ENCODE data around the gene KCTD13. TPM values are rescaled to one million over a fixed set of nuclear protein-coding genes. Genes with fewer than 3 reads are reported as not detected.

Gene KCTD13
- total and polyA plus RNA-seq, 2 donors from 2014 or later, result 9.9 to 25.8 TPM

DNA sequence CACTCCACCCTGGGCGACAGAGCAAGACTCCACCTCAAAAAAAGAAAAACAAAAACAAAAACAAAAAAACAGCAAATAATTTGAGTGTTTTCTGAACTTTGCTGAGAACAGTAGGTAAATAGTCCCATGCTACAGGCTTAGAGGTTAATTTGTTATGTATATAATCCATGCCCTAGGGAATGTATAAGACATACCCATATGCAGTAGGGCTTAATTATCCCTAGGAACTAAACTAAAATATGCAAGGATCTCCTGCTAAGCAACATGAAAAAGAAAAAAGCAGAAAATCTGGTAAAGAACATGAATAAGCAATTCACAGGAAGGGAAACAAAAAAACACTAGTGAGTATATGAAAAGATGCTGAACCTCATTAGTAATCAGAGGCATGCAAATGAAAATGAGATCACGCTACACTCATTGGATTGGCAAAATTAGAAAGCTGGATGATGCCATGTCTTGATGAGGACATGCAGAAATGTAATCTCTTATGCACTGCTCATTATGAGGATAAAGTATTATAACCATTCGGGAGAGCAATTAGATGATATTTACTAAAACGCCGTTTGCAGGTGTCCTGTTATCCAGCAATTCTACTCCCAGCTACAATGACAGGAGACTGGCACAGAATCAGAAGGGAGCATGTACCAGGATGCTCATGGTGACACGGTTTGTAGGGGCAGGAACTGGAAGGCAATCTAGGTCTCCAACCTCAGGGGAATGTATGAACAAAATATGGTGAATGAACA, 5.6 kb downstream of the KCTD13 start:
- H3K4me3 ChIP-seq (ENCODE audit: low read length in 3 of 3), result no peak overlapping the region
- intact Hi-C loops (cut with DNase I), result no loop called here
- FAIRE-seq, result no peak
- TF ChIP-seq, protein P1, sequence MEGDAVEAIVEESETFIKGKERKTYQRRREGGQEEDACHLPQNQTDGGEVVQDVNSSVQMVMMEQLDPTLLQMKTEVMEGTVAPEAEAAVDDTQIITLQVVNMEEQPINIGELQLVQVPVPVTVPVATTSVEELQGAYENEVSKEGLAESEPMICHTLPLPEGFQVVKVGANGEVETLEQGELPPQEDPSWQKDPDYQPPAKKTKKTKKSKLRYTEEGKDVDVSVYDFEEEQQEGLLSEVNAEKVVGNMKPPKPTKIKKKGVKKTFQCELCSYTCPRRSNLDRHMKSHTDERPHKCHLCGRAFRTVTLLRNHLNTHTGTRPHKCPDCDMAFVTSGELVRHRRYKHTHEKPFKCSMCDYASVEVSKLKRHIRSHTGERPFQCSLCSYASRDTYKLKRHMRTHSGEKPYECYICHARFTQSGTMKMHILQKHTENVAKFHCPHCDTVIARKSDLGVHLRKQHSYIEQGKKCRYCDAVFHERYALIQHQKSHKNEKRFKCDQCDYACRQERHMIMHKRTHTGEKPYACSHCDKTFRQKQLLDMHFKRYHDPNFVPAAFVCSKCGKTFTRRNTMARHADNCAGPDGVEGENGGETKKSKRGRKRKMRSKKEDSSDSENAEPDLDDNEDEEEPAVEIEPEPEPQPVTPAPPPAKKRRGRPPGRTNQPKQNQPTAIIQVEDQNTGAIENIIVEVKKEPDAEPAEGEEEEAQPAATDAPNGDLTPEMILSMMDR (IDR thresholded peaks at IDR 0.05; ENCODE audit: borderline replicate concordance, extremely low read depth, insufficient read depth), result no peak
- H3K27ac ChIP-seq (ENCODE audit: low read depth in 2 of 2, low read length in 2 of 2), result no peak overlapping the region
- DNase-seq, result no peak
- H3K36me3 ChIP-seq (ENCODE audit: control insufficient read depth in 2 of 3, insufficient read depth in 3 of 3, low read length in 3 of 3), result peaks cover 0 to 17% (median 8%) of the 10 kb centered on the region in 3 donors
- H3K27me3 ChIP-seq (ENCODE audit: control insufficient read depth, insufficient read depth, low read length), result no peaks in the 10 kb centered on the region
- H3K4me1 ChIP-seq (ENCODE audit: control insufficient read depth in 2 of 3, insufficient read depth in 2 of 3, low read depth in 1 of 3, low read length in 3 of 3), result peaks cover 0 to 6% (median 0%) of the 10 kb centered on the region in 3 donors
- H3K9ac ChIP-seq (ENCODE audit: low read length in 3 of 3), result no peak overlapping the region
- no peaks in the 10 kb centered on the region for H3K9me3 ChIP-seq (ENCODE audit: control insufficient read depth in 2 of 3, insufficient read depth in 1 of 3, low read length in 3 of 3)

DNA sequence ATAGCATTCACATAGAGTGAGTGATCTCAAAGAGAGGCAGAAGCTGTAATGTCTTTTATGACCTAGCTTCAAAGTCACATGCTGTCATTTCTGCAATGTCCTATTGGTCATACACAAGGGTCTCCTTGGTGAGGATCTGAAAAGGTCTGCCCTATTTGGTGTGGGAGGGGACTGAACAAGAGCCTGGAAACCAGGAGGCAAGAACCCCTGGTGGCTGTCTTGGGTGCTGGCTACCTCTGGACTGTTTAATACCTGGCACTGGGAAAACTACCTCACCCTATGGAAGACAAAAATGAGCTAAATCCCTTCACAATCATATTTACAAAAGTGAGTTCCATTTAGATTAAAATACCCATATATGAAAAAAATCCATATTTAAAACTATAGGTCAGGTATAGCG, 9.0 kb downstream of the KCTD13 start:
- Histone ChIP-seq H3K27me3 (ENCODE audit: control insufficient read depth, insufficient read depth, low read length) (no peaks in the 10 kb centered on the region), H3K27ac (ENCODE audit: low read depth in 2 of 2, low read length in 2 of 2) (no peak overlapping the region), H3K36me3 (ENCODE audit: control insufficient read depth in 2 of 3, insufficient read depth in 3 of 3, low read length in 3 of 3) (peaks cover 0 to 13% (median 8%) of the 10 kb centered on the region in 3 donors), H3K4me3 (ENCODE audit: low read length in 3 of 3) (no peak overlapping the region), H3K9ac (ENCODE audit: low read length in 3 of 3) (no peak overlapping the region), H3K4me1 (ENCODE audit: control insufficient read depth in 2 of 3, insufficient read depth in 2 of 3, low read depth in 1 of 3, low read length in 3 of 3) (no peaks in the 10 kb centered on the region), H3K9me3 (ENCODE audit: control insufficient read depth in 2 of 3, insufficient read depth in 1 of 3, low read length in 3 of 3) (no peaks in the 10 kb centered on the region)
- no peak for FAIRE-seq
- DNase-seq, result no peak
- intact Hi-C loops (cut with DNase I), result no loop called here
- TF ChIP-seq, protein P1 (IDR thresholded peaks at IDR 0.05; ENCODE audit: borderline replicate concordance, extremely low read depth, insufficient read depth), result no peak

DNA sequence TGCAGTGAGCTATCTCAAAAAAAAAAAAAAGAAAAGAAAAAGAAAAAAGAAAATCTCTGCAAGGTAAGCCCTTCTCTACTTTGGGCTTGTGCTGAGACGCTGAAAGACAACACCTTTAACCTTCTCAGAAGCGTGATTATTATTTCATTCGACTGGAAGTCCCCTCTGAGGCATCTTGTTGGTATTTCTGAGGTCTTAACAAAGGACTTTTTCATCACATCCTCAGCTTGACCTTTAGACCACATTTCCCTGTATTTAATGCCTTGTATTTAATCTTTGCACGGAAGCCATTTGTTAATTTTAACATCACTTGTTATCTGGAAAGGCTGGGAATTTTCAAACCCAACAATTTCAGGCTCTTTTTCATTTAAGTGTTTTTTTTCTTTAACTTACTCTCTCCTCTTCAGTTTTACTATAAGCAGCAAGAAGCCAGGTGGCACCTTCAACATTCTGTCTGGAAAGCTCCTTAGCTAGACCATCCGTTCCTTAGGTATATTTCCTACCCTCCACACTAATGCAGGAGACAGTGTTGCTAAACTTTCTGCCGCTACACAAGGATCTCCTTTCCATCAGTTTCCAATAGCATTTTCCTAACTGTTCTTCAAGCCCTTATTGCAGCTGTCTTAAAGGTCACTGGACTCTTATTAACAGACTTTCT, 10.3 kb downstream of the KCTD13 start:
- H3K27ac ChIP-seq (ENCODE audit: low read depth in 2 of 2, low read length in 2 of 2), result no peak overlapping the region
- TF ChIP-seq, protein P1 (IDR thresholded peaks at IDR 0.05; ENCODE audit: borderline replicate concordance, extremely low read depth, insufficient read depth), result no peak
- FAIRE-seq, result no peak
- H3K9ac ChIP-seq (ENCODE audit: low read length in 3 of 3), result no peak overlapping the region
- intact Hi-C loops (cut with DNase I), result no loop called here
- H3K9me3 ChIP-seq (ENCODE audit: control insufficient read depth in 2 of 3, insufficient read depth in 1 of 3, low read length in 3 of 3), result no peaks in the 10 kb centered on the region
- no peak for DNase-seq
- peaks cover 0 to 9% (median 7%) of the 10 kb centered on the region in 3 donors for H3K36me3 ChIP-seq (ENCODE audit: control insufficient read depth in 2 of 3, insufficient read depth in 3 of 3, low read length in 3 of 3)
- H3K4me1 ChIP-seq (ENCODE audit: control insufficient read depth in 2 of 3, insufficient read depth in 2 of 3, low read depth in 1 of 3, low read length in 3 of 3), result no peaks in the 10 kb centered on the region
- H3K4me3 ChIP-seq (ENCODE audit: low read length in 3 of 3), result no peak overlapping the region
- no peaks in the 10 kb centered on the region for H3K27me3 ChIP-seq (ENCODE audit: control insufficient read depth, insufficient read depth, low read length)
